HS-27A (cell line): Measurements from ENCODE around the gene ABAT.

Source experiments
- DNase-seq: peaks from one replicate; pipeline ENCODE4 v3.0.0-alpha.2; 2012; ENCODE audit warnings: low read depth, missing footprints

The ABAT gene

GRCh38 chr16:8717892-8718415 is 43.5 kb downstream of the ABAT start:
- no peak for DNase-seq

- DNase-seq: no peak
These were observed 44.6 kb downstream of the ABAT start for GRCh38 chr16:8718851-8719680.

GRCh38 chr16:8720080-8720966 is 45.9 kb downstream of the ABAT start:
- no peak for DNase-seq

- no peak for DNase-seq
These were observed 46.5 kb downstream of the ABAT start for GRCh38 chr16:8720967-8721308.

GRCh38 chr16:8721336-8722024 is 47.1 kb downstream of the ABAT start:
- DNase-seq: no peak

- DNase-seq: no peak
These were observed 47.6 kb downstream of the ABAT start for GRCh38 chr16:8722025-8722348.

GRCh38 chr16:8725513-8726178 is 51.2 kb downstream of the ABAT start:
- DNase-seq: no peak

- DNase-seq: no peak
These were observed 52.9 kb downstream of the ABAT start for GRCh38 chr16:8727131-8727806.

- DNase-seq: no peak
These were observed 53.6 kb downstream of the ABAT start for GRCh38 chr16:8727857-8728618.

GRCh38 chr16:8729779-8730334 is 55.4 kb downstream of the ABAT start:
- no peak for DNase-seq

GRCh38 chr16:8730335-8730915 is 56.0 kb downstream of the ABAT start:
- DNase-seq: no peak

- no peak for DNase-seq
These were observed 59.6 kb downstream of the ABAT start for GRCh38 chr16:8733849-8734540.

- no peak for DNase-seq
These were observed 61.2 kb downstream of the ABAT start for GRCh38 chr16:8735574-8735973.

- no peak for DNase-seq
These were observed 61.8 kb downstream of the ABAT start for GRCh38 chr16:8736123-8736668.

- no peak for DNase-seq
These were observed 64.7 kb downstream of the ABAT start for GRCh38 chr16:8739151-8739550.

- DNase-seq: no peak
These were observed 65.7 kb downstream of the ABAT start for GRCh38 chr16:8739989-8740704.

GRCh38 chr16:8740775-8741355 is 66.4 kb downstream of the ABAT start:
- DNase-seq: no peak

- DNase-seq: no peak
These were observed 67.2 kb downstream of the ABAT start for GRCh38 chr16:8741636-8742035.
